Fibroblast of lung (primary cell): Measurements from ENCODE around the gene FGF14. TPM values are rescaled to one million over a fixed set of nuclear protein-coding genes. Genes with fewer than 3 reads are reported as not detected.

Source experiments
- DNase-seq, 2 donors: peaks; one replicate each; pipeline versions ENCODE4 v3.0.0 to v3.0.0-alpha.2; 2010; ENCODE audit warnings: low read depth in 2 of 2
- H2AFZ ChIP-seq: 2 replicates; pipeline ENCODE4 v1.5.1; 2012; ENCODE audit warnings: low read length, control low read depth, inconsistent platforms
- H3K27ac ChIP-seq: 2 replicates; pipeline ENCODE4 v1.5.1; 2011; ENCODE audit warnings: low read length, control low read depth; ENCODE audit not compliant: insufficient read depth
- H3K27me3 ChIP-seq: 2 replicates; pipeline ENCODE4 v1.5.1; 2011; ENCODE audit warnings: mild to moderate bottlenecking, low read length; ENCODE audit not compliant: control insufficient read depth, insufficient read depth
- H3K36me3 ChIP-seq: 2 replicates; pipeline ENCODE4 v1.5.1; 2011; ENCODE audit warnings: low read length; ENCODE audit not compliant: control insufficient read depth, insufficient read depth
- H3K4me1 ChIP-seq: 2 replicates; pipeline ENCODE4 v1.5.1; 2011; ENCODE audit warnings: low read length; ENCODE audit not compliant: control insufficient read depth, insufficient read depth; ENCODE audit errors: extremely low read depth
- H3K4me2 ChIP-seq: 2 replicates; pipeline ENCODE4 v1.5.1; 2011; ENCODE audit warnings: low read length, control low read depth; ENCODE audit not compliant: insufficient read depth; ENCODE audit errors: extremely low read depth
- H3K4me3 ChIP-seq, 4 experiments: fragments of 200-600 bp in 1 of 4; sonication (generic) in 1 of 4; replicated peaks in 1 of 4; 2 replicates each; pipeline ENCODE4 v1.5.1; 2011 to 2016; ENCODE audit warnings: low read length in 4 of 4, low read depth in 3 of 4, mild to moderate bottlenecking in 3 of 4, control low read depth in 2 of 4, inconsistent platforms in 1 of 4, mixed read lengths in 1 of 4; ENCODE audit not compliant: insufficient read depth in 1 of 4; ENCODE audit errors: control extremely low read depth in 1 of 4
- H3K79me2 ChIP-seq: 2 replicates; pipeline ENCODE4 v1.5.1; 2012; ENCODE audit warnings: mild to moderate bottlenecking, low read length, inconsistent platforms; ENCODE audit not compliant: control insufficient read depth, insufficient read depth
- H3K9ac ChIP-seq: 2 replicates; pipeline ENCODE4 v1.5.1; 2011; ENCODE audit warnings: mild to moderate bottlenecking, low read length, control low read depth; ENCODE audit not compliant: insufficient read depth
- H3K9me3 ChIP-seq: 2 replicates; pipeline ENCODE4 v1.5.1; 2012; ENCODE audit warnings: low read depth, low read length; ENCODE audit not compliant: control insufficient read depth, insufficient read depth
- H4K20me1 ChIP-seq: 2 replicates; pipeline ENCODE4 v1.5.1; 2011; ENCODE audit warnings: low read length; ENCODE audit not compliant: control insufficient read depth, insufficient read depth; ENCODE audit errors: extremely low read depth
- EZH2 ChIP-seq: IDR thresholded peaks from 2 replicates; pipeline ENCODE4 v1.5.1; 2012; ENCODE audit warnings: low read length, control low read depth, mild to moderate bottlenecking; ENCODE audit errors: missing control alignments
- polyA plus RNA-seq, 2 donors: library from polyadenylated mRNA; depleted of rRNA in 1 of 2; stranded (reverse) in 1 of 2; unstranded in 1 of 2; fragments of >200 nt; gene quantifications; 2 replicates each; pipeline ENCODE4 v1.2.1, GENCODE V29; 2011 to 2012; ENCODE audit warnings: missing spikeins in 1 of 2
- total RNA-seq: library from RNA; depleted of rRNA; stranded (reverse); fragments of >200 nt; gene quantifications from 2 replicates; pipeline ENCODE4 v1.2.1, GENCODE V29; 2014
- TF ChIP-seq, protein P1 (sequence below), 2 donors: IDR thresholded peaks in 1 of 2; conservative IDR thresholded peaks in 1 of 2; 1 replicate in 1 of 2; 2 replicates in 1 of 2; pipeline ENCODE4 v1.5.1; 2011 to 2012; ENCODE audit warnings: low read length in 2 of 2, control low read depth in 1 of 2, inconsistent platforms in 1 of 2, low read depth in 1 of 2, mild to moderate bottlenecking in 1 of 2

FGF14 gene
- total and polyA plus RNA-seq, 2 donors (not counting 1 experiment from before 2014, with no cell fraction given), result 0.94 to 7.8 TPM

DNA sequence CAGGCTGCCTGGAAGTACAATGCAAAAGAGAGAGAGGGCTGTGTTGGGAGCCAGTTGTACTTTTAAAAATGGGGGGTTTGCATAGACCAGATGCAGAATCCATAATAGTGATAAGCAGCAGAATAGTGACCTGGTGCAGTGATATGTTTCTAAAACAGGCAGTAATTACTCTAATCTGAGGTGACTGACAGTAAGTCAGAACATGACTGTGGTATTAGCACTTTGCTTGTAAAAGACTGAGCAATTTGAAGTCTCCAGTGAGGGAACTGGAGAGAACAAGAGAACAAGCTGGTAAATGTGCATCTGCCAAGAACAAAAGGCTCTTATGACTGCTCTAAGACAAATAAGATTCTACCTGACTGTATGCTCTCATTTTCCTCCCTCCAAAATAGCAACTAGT is 565.9 kb downstream of the FGF14 start:
- DNase-seq, result no peak
- H3K4me1 ChIP-seq, result no peaks in the 10 kb centered on the region
- no peak overlapping the region for H2AFZ ChIP-seq
- no peaks in the 10 kb centered on the region for H3K36me3 ChIP-seq
- TF ChIP-seq, protein P1, sequence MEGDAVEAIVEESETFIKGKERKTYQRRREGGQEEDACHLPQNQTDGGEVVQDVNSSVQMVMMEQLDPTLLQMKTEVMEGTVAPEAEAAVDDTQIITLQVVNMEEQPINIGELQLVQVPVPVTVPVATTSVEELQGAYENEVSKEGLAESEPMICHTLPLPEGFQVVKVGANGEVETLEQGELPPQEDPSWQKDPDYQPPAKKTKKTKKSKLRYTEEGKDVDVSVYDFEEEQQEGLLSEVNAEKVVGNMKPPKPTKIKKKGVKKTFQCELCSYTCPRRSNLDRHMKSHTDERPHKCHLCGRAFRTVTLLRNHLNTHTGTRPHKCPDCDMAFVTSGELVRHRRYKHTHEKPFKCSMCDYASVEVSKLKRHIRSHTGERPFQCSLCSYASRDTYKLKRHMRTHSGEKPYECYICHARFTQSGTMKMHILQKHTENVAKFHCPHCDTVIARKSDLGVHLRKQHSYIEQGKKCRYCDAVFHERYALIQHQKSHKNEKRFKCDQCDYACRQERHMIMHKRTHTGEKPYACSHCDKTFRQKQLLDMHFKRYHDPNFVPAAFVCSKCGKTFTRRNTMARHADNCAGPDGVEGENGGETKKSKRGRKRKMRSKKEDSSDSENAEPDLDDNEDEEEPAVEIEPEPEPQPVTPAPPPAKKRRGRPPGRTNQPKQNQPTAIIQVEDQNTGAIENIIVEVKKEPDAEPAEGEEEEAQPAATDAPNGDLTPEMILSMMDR (conservative IDR thresholded peaks at IDR 0.05 in 1 of 2, IDR thresholded peaks at IDR 0.05 in 1 of 2; ENCODE audit: low read depth in 1 of 2, low read length in 2 of 2), result no peak
- TF ChIP-seq EZH2, result no peak
- H3K4me3 ChIP-seq, result no peak overlapping the region
- H3K9me3 ChIP-seq, result no peaks in the 10 kb centered on the region
- H3K27ac ChIP-seq, result no peak overlapping the region
- no peaks in the 10 kb centered on the region for H3K27me3 ChIP-seq
- H3K9ac ChIP-seq, result no peak overlapping the region
- H3K79me2 ChIP-seq, result no peaks in the 10 kb centered on the region
- no peaks in the 10 kb centered on the region for H4K20me1 ChIP-seq
- H3K4me2 ChIP-seq, result no peak overlapping the region

DNA sequence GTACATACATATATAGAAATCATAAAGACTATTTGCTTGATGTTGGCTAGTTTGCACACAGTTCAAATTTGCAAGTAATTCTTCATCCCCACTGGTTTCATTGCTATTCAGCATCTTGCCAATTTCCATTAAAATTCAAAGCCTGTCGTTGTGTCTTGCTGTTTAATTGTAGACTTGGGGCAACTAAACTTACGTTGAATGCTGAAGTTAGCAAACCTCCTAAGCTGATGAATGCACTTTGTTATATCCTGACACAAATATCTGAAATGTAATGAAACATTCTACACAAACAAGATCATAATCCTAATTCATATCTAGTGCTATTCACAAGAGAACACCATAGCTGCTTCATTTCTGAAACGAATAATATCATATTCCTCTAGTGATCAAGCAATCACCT is 568.2 kb downstream of the FGF14 start:
- Histone ChIP-seq H3K4me1 (no peaks in the 10 kb centered on the region), H2AFZ (no peak overlapping the region), H3K4me2 (no peak overlapping the region), H3K4me3 (no peak overlapping the region), H3K9me3 (no peaks in the 10 kb centered on the region), H3K79me2 (no peaks in the 10 kb centered on the region), H3K36me3 (no peaks in the 10 kb centered on the region), H3K27ac (no peak overlapping the region), H3K9ac (no peak overlapping the region), H3K27me3 (no peaks in the 10 kb centered on the region), H4K20me1 (no peaks in the 10 kb centered on the region)
- TF ChIP-seq, protein P1 (conservative IDR thresholded peaks at IDR 0.05 in 1 of 2, IDR thresholded peaks at IDR 0.05 in 1 of 2; ENCODE audit: low read depth in 1 of 2, low read length in 2 of 2), result no peak
- TF ChIP-seq EZH2, result no peak
- no peak for DNase-seq

DNA sequence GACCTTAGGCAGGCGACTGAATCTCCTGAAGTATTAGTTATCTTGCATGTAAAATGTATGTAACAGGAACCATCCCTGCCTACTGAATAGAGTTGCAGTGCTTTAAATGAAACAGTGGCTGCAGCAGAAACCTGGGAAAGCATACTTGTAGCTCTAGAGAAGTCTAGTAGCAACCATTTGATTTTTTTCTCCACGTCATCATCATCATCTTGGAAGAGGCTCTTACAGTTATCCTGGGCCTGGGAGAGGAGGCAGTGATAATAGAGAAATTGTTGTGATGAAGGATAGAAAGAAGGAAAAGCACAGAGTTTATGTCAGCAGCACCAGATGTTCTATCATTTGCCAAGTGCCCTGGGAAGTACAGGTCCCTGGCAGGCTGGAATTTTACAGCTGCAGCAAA is 571.8 kb downstream of the FGF14 start:
- H3K9me3 ChIP-seq, result no peaks in the 10 kb centered on the region
- no peaks in the 10 kb centered on the region for H4K20me1 ChIP-seq
- no peak overlapping the region for H3K27ac ChIP-seq
- H3K4me2 ChIP-seq, result no peak overlapping the region
- no peaks in the 10 kb centered on the region for H3K36me3 ChIP-seq
- H3K9ac ChIP-seq, result no peak overlapping the region
- TF ChIP-seq, protein P1 (conservative IDR thresholded peaks at IDR 0.05 in 1 of 2, IDR thresholded peaks at IDR 0.05 in 1 of 2; ENCODE audit: low read depth in 1 of 2, low read length in 2 of 2), result no peak
- no peak for TF ChIP-seq EZH2
- no peaks in the 10 kb centered on the region for H3K79me2 ChIP-seq
- DNase-seq, result no peak
- H3K27me3 ChIP-seq, result no peaks in the 10 kb centered on the region
- H3K4me1 ChIP-seq, result no peaks in the 10 kb centered on the region
- H3K4me3 ChIP-seq, result no peak overlapping the region
- H2AFZ ChIP-seq, result no peak overlapping the region
